Measurements from ENCODE around the gene AIRE. TPM values are rescaled to one million over a fixed set of nuclear protein-coding genes. Genes with fewer than 3 reads are reported as not detected.
A peak's percentile ranks its signal among the peaks of the same experiment; 100 is the strongest.

The AIRE gene
- total RNA-seq, 2 experiments from 2014 or later, result 0.11 to 0.16 TPM

DNA sequence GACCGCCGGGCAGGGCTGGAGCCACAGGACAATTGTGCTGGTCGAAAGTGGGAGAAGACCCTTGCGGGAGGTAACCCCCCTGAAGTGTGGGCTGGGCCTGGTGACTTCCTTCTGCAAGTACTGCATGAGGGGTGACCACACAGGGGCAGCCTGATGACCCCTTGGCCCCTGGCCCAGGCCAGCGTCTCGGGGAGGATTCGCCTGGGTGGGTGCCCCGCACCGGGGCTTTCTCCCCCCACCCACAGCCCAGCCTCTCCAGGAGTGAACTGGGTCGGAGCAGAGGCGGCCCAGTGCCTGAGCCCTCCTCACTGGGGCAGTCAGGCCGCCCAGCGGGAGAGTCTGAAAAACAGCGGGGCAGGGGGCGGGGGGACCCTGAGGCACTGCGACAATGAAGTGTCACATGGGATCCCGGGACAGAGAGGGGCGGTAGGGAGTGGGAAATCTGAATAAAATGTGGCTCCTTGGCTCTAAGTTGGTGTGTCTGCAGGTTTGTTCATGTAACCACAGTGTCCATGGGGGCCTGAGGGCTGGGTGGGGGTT, 22.4 kb upstream of the AIRE start:
- no peaks in the 10 kb centered on the region for H3K27me3 ChIP-seq (ENCODE audit: control insufficient read depth in 1 of 2, insufficient read depth in 2 of 2, low read length in 2 of 2)
- H3K27ac ChIP-seq (ENCODE audit: low read depth in 1 of 2, low read length in 2 of 2), result no peak overlapping the region
- no peaks in the 10 kb centered on the region for H3K9me3 Mint-ChIP-seq
- no peak overlapping the region for H3K4me3 ChIP-seq (ENCODE audit: low read length)
- no peaks in the 10 kb centered on the region for H3K9me3 ChIP-seq (ENCODE audit: control insufficient read depth in 1 of 2, insufficient read depth in 1 of 2, low read length in 2 of 2)
- DNase-seq (peak in 1 of 14 experiments; percentile 12), ATAC-seq (ENCODE audit: poor library complexity) (no peak)
- no peak overlapping the region for H3K27ac Mint-ChIP-seq
- H3K27me3 Mint-ChIP-seq, result no peaks in the 10 kb centered on the region
- no peaks in the 10 kb centered on the region for H3K4me1 Mint-ChIP-seq (ENCODE audit: low read depth)
- no peak overlapping the region for H3K4me3 Mint-ChIP-seq
- POLR2A ChIA-PET, result no interaction called here
- intact Hi-C loops (cut with DNase I, micrococcal nuclease), result no loop called here
- CTCF ChIA-PET, result no interaction called here
- TF ChIP-seq, protein P1, sequence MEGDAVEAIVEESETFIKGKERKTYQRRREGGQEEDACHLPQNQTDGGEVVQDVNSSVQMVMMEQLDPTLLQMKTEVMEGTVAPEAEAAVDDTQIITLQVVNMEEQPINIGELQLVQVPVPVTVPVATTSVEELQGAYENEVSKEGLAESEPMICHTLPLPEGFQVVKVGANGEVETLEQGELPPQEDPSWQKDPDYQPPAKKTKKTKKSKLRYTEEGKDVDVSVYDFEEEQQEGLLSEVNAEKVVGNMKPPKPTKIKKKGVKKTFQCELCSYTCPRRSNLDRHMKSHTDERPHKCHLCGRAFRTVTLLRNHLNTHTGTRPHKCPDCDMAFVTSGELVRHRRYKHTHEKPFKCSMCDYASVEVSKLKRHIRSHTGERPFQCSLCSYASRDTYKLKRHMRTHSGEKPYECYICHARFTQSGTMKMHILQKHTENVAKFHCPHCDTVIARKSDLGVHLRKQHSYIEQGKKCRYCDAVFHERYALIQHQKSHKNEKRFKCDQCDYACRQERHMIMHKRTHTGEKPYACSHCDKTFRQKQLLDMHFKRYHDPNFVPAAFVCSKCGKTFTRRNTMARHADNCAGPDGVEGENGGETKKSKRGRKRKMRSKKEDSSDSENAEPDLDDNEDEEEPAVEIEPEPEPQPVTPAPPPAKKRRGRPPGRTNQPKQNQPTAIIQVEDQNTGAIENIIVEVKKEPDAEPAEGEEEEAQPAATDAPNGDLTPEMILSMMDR (IDR thresholded peaks at IDR 0.05), result no peak
- no peaks in the 10 kb centered on the region for H3K36me3 ChIP-seq (ENCODE audit: insufficient read depth, low read length)
- no peaks in the 10 kb centered on the region for H3K36me3 Mint-ChIP-seq (ENCODE audit: low read depth)
- H3K4me1 ChIP-seq (ENCODE audit: insufficient read depth, low read length), result no peaks in the 10 kb centered on the region

DNA sequence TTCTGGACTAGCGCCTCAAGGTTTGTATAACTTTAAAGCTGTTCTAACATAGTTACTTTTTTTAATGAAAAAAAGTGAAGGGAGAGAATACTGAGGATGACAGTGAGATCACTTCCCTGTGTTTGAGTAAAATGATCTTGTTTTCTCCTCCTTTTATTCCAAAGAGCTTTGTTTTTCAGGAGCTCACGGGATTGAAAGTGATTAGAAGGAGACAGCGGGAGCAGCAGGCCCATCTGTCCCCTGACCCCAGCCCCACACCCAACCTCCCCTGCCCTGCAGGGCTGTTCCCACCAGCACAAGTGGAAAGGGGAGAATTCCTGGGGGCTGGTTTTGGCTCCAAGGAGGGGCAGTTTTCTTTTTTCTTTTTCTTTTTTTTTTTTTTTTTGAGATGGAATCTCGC, 21.9 kb upstream of the AIRE start:
- no peaks in the 10 kb centered on the region for H3K4me1 Mint-ChIP-seq (ENCODE audit: low read depth)
- no peaks in the 10 kb centered on the region for H3K36me3 Mint-ChIP-seq (ENCODE audit: low read depth)
- ChIA-PET CTCF (no interaction called here), POLR2A (no interaction called here)
- ATAC-seq (ENCODE audit: poor library complexity) (no peak), DNase-seq (no peak)
- H3K27ac ChIP-seq (ENCODE audit: low read depth in 1 of 2, low read length in 2 of 2), result no peak overlapping the region
- no peaks in the 10 kb centered on the region for H3K9me3 ChIP-seq (ENCODE audit: control insufficient read depth in 1 of 2, insufficient read depth in 1 of 2, low read length in 2 of 2)
- TF ChIP-seq, protein P1 (IDR thresholded peaks at IDR 0.05), result no peak
- H3K4me1 ChIP-seq (ENCODE audit: insufficient read depth, low read length), result no peaks in the 10 kb centered on the region
- H3K27ac Mint-ChIP-seq, result no peak overlapping the region
- intact Hi-C loops (cut with DNase I, micrococcal nuclease), result no loop called here
- H3K27me3 ChIP-seq (ENCODE audit: control insufficient read depth in 1 of 2, insufficient read depth in 2 of 2, low read length in 2 of 2), result no peaks in the 10 kb centered on the region
- no peaks in the 10 kb centered on the region for H3K36me3 ChIP-seq (ENCODE audit: insufficient read depth, low read length)
- H3K4me3 Mint-ChIP-seq, result no peak overlapping the region
- H3K27me3 Mint-ChIP-seq, result no peaks in the 10 kb centered on the region
- no peaks in the 10 kb centered on the region for H3K9me3 Mint-ChIP-seq
- no peak overlapping the region for H3K4me3 ChIP-seq (ENCODE audit: low read length)

DNA sequence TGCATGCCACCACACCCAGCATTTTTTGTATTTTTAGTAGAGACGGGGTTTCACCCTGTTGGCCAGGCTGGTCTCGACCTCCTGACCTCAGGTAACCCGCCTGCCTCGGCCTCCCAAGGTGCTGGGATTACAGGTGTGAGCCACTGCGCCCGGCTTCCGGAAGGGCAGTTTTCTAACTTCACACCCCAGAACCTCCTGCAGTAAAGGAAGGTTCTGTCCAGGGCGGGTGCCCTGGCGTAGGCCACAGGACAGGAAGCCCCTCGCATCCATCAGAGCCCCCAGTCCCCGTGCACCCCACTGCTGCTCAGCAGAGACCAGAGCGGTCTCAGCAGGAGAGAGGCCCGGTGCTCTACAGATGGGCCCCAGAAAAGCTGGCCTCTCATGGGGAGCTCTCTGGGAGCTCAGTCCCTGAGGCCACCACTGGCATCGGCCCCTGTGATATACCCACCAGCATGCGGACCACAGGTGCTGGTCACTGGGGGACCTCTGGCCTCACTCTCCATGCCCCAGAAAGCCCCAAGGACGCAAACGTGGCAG, 19.9 kb upstream of the AIRE start:
- no peaks in the 10 kb centered on the region for H3K9me3 ChIP-seq (ENCODE audit: control insufficient read depth in 1 of 2, insufficient read depth in 1 of 2, low read length in 2 of 2)
- ChIA-PET CTCF (no interaction called here), POLR2A (no interaction called here)
- DNase-seq (peak in 1 of 14 experiments; percentile 6), ATAC-seq (ENCODE audit: poor library complexity) (no peak)
- no peaks in the 10 kb centered on the region for H3K4me1 ChIP-seq (ENCODE audit: insufficient read depth, low read length)
- H3K27ac Mint-ChIP-seq, result no peak overlapping the region
- H3K4me3 Mint-ChIP-seq, result no peak overlapping the region
- intact Hi-C loops (cut with DNase I, micrococcal nuclease), result no loop called here
- TF ChIP-seq, protein P1 (IDR thresholded peaks at IDR 0.05), result no peak
- H3K4me1 Mint-ChIP-seq (ENCODE audit: low read depth), result no peaks in the 10 kb centered on the region
- no peaks in the 10 kb centered on the region for H3K36me3 ChIP-seq (ENCODE audit: insufficient read depth, low read length)
- no peaks in the 10 kb centered on the region for H3K9me3 Mint-ChIP-seq
- no peaks in the 10 kb centered on the region for H3K27me3 Mint-ChIP-seq
- no peaks in the 10 kb centered on the region for H3K27me3 ChIP-seq (ENCODE audit: control insufficient read depth in 1 of 2, insufficient read depth in 2 of 2, low read length in 2 of 2)
- no peak overlapping the region for H3K27ac ChIP-seq (ENCODE audit: low read depth in 1 of 2, low read length in 2 of 2)
- H3K36me3 Mint-ChIP-seq (ENCODE audit: low read depth), result no peaks in the 10 kb centered on the region
- H3K4me3 ChIP-seq (ENCODE audit: low read length), result no peak overlapping the region

Measured in CD4-positive, alpha-beta T cell (primary cell).